Measurements from ENCODE around the gene DNAH2. TPM values are rescaled to one million over a fixed set of nuclear protein-coding genes. Genes with fewer than 3 reads are reported as not detected.

DNAH2 gene
- total and polyA plus RNA-seq, 2 donors (not counting 3 experiments of a cell fraction or from before 2014, with no cell fraction given) = 0.10 to 0.11 TPM

DNA sequence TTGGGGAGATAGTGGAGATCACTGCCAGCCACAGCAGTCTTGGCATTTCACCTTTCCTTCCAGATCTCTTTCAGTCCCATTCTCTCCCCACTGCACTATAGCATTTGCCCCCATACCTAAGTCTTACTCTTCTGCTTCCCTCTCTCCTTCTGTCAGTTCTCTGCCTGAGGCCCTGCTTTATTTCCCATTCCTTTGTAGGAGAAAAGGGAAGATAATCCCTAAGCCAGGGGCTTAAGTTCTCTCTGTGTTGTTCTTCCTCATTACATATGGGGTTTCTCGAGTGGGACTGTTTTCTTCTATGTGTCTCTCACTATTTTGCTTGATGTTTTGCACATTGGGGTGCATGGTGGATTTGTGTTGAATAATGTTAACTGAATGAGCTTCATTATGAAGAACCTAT is 122.9 kb downstream of the DNAH2 start:
- BruUV-seq (replicated peaks) = no TSS peak
- ChIA-PET CTCF (no interaction called here), POLR2A (no interaction called here)
- intact Hi-C loops (cut with micrococcal nuclease) (loop anchor here (5.0 to 10.0 kb wide), 3 partner anchors 153 to 282 kb away; partner anchors contain the start of genes FXR2, HES7, TP53 and WRAP53), dilution Hi-C loops (cut with MboI; ENCODE audit: extremely low pct_ligation_motif_present, low sequenced_read_pairs) (no loop called here)
- Histone ChIP-seq H3K9ac (replicated peaks; ENCODE audit: extremely low read depth, insufficient read depth, low read length) (no peak overlapping the region), H4K20me1 (replicated peaks; ENCODE audit: control insufficient read depth, extremely low read depth, insufficient read depth, low read length) (no peaks in the 10 kb centered on the region), H3K9me3 (replicated peaks; ENCODE audit: control insufficient read depth, insufficient read depth, low read length) (no peaks in the 10 kb centered on the region), H3K4me2 (ENCODE audit: insufficient read depth, low read length) (no peak overlapping the region), H3K36me3 (ENCODE audit: control insufficient read depth in 2 of 2, extremely low read depth in 1 of 2, insufficient read depth in 2 of 2, low read length in 2 of 2) (peaks cover 0 to 2% of the 10 kb centered on the region in 2 experiments), H3K4me1 (ENCODE audit: control insufficient read depth, extremely low read depth, insufficient read depth, low read length) (peaks cover 40% of the 10 kb centered on the region), H3K27me3 (ENCODE audit: control insufficient read depth in 2 of 2, insufficient read depth in 2 of 2, low read length in 2 of 2) (no peaks in the 10 kb centered on the region), H3K9me1 (replicated peaks; ENCODE audit: control insufficient read depth, extremely low read depth, insufficient read depth, low read length) (no peaks in the 10 kb centered on the region), H3K4me3 (replicated peaks in 1 of 3; ENCODE audit: insufficient read depth in 1 of 3, low read depth in 1 of 3, low read length in 3 of 3) (no peak overlapping the region), H3K27ac (ENCODE audit: insufficient read depth, low read depth, low read length) (no peak overlapping the region), H2AFZ (ENCODE audit: low read depth, low read length) (no peak overlapping the region), H3K79me2 (ENCODE audit: control insufficient read depth, insufficient read depth, low read length) (peaks cover 7% of the 10 kb centered on the region)
- DNase-seq (ENCODE audit: low read depth, low spot score) (no peak), FAIRE-seq (no peak)
- TF ChIP-seq GATA2 (IDR thresholded peaks at IDR 0.05; ENCODE audit: insufficient read depth, insufficient read length, low read depth, low read length) (no peak), POLR2AphosphoS5 (IDR thresholded peaks at IDR 0.05; ENCODE audit: insufficient read depth, low read depth, low read length) (no peak), POLR2A (IDR thresholded peaks at IDR 0.05; ENCODE audit: low read depth, low read length) (no peak), FOS (IDR thresholded peaks at IDR 0.05; ENCODE audit: borderline replicate concordance, insufficient read depth, low read length) (no peak), EZH2 (IDR thresholded peaks at IDR 0.05; ENCODE audit: borderline replicate concordance, low read depth, low read length, severe bottlenecking) (no peak), MYC (IDR thresholded peaks at IDR 0.05; ENCODE audit: low read depth, low read length) (no peak), MAX (IDR thresholded peaks at IDR 0.05; ENCODE audit: insufficient read depth, insufficient read length) (no peak), JUN (IDR thresholded peaks at IDR 0.05; ENCODE audit: borderline replicate concordance, insufficient read depth, insufficient read length, low read depth) (no peak)
- TF ChIP-seq, protein P1, sequence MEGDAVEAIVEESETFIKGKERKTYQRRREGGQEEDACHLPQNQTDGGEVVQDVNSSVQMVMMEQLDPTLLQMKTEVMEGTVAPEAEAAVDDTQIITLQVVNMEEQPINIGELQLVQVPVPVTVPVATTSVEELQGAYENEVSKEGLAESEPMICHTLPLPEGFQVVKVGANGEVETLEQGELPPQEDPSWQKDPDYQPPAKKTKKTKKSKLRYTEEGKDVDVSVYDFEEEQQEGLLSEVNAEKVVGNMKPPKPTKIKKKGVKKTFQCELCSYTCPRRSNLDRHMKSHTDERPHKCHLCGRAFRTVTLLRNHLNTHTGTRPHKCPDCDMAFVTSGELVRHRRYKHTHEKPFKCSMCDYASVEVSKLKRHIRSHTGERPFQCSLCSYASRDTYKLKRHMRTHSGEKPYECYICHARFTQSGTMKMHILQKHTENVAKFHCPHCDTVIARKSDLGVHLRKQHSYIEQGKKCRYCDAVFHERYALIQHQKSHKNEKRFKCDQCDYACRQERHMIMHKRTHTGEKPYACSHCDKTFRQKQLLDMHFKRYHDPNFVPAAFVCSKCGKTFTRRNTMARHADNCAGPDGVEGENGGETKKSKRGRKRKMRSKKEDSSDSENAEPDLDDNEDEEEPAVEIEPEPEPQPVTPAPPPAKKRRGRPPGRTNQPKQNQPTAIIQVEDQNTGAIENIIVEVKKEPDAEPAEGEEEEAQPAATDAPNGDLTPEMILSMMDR (IDR thresholded peaks at IDR 0.05; ENCODE audit: extremely low read depth in 1 of 2, insufficient read depth in 1 of 2, low read depth in 1 of 2, low read length in 2 of 2) = no peak
